Parathyroid adenoma (tissue), 2 donors: ENCODE measurements around the gene CTSA.
"Not testable (repeated sequence)": the region's sequence is repeated elsewhere in the genome, so short reads cannot be mapped to it uniquely, and the experiment has no call there.

ENCODE experiments used
- H2AFZ ChIP-seq: fragments of 300-600 bp; sonication (generic); one replicate; pipeline ENCODE4 v1.7.0; 2017; ENCODE audit warnings: antibody characterized with exemption, mild to moderate bottlenecking
- H3K27ac ChIP-seq: fragments of 300-600 bp; sonication (generic); one replicate; pipeline ENCODE4 v1.7.0; 2017
- H3K27me3 ChIP-seq: fragments of 300-600 bp; sonication (generic); one replicate; pipeline ENCODE4 v1.7.0; 2017; ENCODE audit warnings: low read length; ENCODE audit not compliant: control insufficient read depth, insufficient read depth
- H3K36me3 ChIP-seq: fragments of 300-600 bp; sonication (generic); one replicate; pipeline ENCODE4 v1.7.0; 2017; ENCODE audit warnings: low read length; ENCODE audit not compliant: control insufficient read depth, insufficient read depth
- H3K4me1 ChIP-seq: fragments of 300-600 bp; sonication (generic); one replicate; pipeline ENCODE4 v1.7.0; 2017; ENCODE audit warnings: control low read depth
- H3K4me2 ChIP-seq: fragments of 300-600 bp; sonication (generic); one replicate; pipeline ENCODE4 v1.7.0; 2017; ENCODE audit warnings: low read length
- H3K4me3 ChIP-seq: fragments of 300-600 bp; sonication (generic); one replicate; pipeline ENCODE4 v1.7.0; 2017; ENCODE audit warnings: low read depth, low read length
- H3K79me2 ChIP-seq: fragments of 300-600 bp; sonication (generic); one replicate; pipeline ENCODE4 v1.7.0; 2017; ENCODE audit warnings: control low read depth
- H3K9ac ChIP-seq: fragments of 300-600 bp; sonication (generic); one replicate; pipeline ENCODE4 v1.7.0; 2017; ENCODE audit warnings: mild to moderate bottlenecking
- H3K9me3 ChIP-seq: fragments of 300-600 bp; sonication (generic); one replicate; pipeline ENCODE4 v1.7.0; 2017; ENCODE audit warnings: low read length; ENCODE audit not compliant: control insufficient read depth
- TF ChIP-seq, protein P1 (sequence below): fragments of 300-600 bp; sonication (generic); IDR thresholded peaks from one replicate; pipeline ENCODE4 v1.7.0; 2017; ENCODE audit warnings: antibody characterized with exemption, mild to moderate bottlenecking
- donor health status: primary hyperparathyroidism.

CTSA gene

GRCh38 chr20:45866454-45866853 is 24.7 kb upstream of the CTSA start:
- no peak overlapping the region for H3K4me2 ChIP-seq
- no peak overlapping the region for H2AFZ ChIP-seq
- H3K79me2 ChIP-seq: peaks cover 3% of the 10 kb centered on the region
- H3K4me3 ChIP-seq: no peak overlapping the region
- no peaks in the 10 kb centered on the region for H3K36me3 ChIP-seq
- H3K9me3 ChIP-seq: no peaks in the 10 kb centered on the region
- TF ChIP-seq, protein P1, sequence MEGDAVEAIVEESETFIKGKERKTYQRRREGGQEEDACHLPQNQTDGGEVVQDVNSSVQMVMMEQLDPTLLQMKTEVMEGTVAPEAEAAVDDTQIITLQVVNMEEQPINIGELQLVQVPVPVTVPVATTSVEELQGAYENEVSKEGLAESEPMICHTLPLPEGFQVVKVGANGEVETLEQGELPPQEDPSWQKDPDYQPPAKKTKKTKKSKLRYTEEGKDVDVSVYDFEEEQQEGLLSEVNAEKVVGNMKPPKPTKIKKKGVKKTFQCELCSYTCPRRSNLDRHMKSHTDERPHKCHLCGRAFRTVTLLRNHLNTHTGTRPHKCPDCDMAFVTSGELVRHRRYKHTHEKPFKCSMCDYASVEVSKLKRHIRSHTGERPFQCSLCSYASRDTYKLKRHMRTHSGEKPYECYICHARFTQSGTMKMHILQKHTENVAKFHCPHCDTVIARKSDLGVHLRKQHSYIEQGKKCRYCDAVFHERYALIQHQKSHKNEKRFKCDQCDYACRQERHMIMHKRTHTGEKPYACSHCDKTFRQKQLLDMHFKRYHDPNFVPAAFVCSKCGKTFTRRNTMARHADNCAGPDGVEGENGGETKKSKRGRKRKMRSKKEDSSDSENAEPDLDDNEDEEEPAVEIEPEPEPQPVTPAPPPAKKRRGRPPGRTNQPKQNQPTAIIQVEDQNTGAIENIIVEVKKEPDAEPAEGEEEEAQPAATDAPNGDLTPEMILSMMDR: no peak
- no peak overlapping the region for H3K9ac ChIP-seq
- no peaks in the 10 kb centered on the region for H3K27me3 ChIP-seq
- H3K4me1 ChIP-seq: no peaks in the 10 kb centered on the region
- H3K27ac ChIP-seq: no peak overlapping the region

DNA sequence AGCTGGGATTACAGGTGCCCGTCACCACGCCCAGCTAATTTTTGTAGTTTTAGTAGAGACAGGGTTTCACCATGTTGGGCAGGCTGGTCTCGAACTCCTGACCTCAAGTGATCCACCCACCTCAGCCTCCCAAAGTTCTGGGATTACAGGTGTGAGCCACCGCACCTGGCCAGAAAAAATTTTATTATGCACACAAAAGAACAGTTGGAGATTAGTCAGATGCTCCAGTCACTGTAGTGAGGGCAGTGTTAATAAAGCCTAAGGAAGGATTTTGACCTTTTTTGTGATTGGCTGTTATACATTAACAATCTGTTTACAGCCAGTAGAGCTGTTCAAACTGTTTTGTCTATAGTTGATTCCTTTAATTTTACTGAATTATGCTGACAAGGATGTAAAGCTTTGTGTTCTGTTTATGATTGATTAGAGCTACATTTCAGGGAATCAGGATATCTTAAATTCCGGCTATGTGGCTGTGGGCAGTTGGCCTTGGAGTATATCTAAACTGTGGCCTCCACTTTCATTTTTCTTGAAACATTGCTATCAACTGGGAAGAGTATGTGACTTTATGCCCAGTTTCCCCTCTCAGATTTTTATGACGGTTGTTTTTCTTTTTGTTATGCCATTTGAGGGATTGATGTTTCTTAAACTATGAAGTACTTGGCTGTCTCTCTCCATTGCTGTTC is 23.9 kb upstream of the CTSA start:
- H3K4me1 ChIP-seq: no peaks in the 10 kb centered on the region
- no peak overlapping the region for H2AFZ ChIP-seq
- peaks cover 3% of the 10 kb centered on the region for H3K79me2 ChIP-seq
- TF ChIP-seq, protein P1: no peak
- H3K27ac ChIP-seq: no peak overlapping the region
- no peak overlapping the region for H3K9ac ChIP-seq
- H3K9me3 ChIP-seq: no peaks in the 10 kb centered on the region
- no peaks in the 10 kb centered on the region for H3K36me3 ChIP-seq
- no peak overlapping the region for H3K4me3 ChIP-seq
- no peak overlapping the region for H3K4me2 ChIP-seq
- no peaks in the 10 kb centered on the region for H3K27me3 ChIP-seq

DNA sequence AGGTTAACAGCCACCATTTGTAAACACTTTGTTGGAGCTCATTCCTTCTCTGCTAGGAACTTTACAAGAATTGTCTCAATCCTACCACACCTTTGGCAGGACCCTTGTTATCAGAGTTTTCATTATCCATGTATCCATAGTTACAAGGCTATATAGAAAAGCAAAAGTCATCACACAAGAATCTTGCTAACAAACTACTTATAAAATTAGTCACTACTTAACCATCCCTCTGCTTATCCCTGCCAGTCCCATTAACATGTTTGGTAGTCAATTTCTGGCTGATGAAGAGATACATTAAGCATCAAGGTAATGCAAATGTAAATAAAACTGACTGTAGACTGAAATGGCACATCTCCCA is 23.3 kb upstream of the CTSA start:
- no peak overlapping the region for H3K9ac ChIP-seq
- no peaks in the 10 kb centered on the region for H3K4me1 ChIP-seq
- no peak overlapping the region for H3K27ac ChIP-seq
- no peak overlapping the region for H2AFZ ChIP-seq
- H3K4me2 ChIP-seq: no peak overlapping the region
- H3K36me3 ChIP-seq: no peaks in the 10 kb centered on the region
- H3K4me3 ChIP-seq: no peak overlapping the region
- no peaks in the 10 kb centered on the region for H3K9me3 ChIP-seq
- TF ChIP-seq, protein P1: no peak
- no peaks in the 10 kb centered on the region for H3K27me3 ChIP-seq
- no peaks in the 10 kb centered on the region for H3K79me2 ChIP-seq

DNA sequence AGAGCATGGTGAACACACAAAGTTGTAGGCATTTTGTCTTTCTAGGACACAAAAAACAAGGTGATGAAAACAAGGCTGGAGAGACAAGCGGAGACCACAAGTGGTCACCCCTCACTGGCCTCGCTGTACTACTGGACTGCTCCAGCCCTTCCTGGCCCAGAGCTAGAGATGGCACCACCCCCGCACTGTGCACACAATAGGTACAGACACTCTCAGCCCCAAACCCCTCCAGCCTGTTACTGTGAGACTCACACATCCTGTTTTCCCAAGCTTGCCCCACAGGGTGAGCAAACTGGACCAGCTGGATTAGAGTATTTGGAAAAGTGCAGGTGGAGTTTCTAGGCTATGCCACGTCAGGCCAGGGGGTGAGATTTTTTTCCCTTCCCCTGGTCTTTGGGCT is 18.5 kb upstream of the CTSA start:
- TF ChIP-seq, protein P1: no peak
- Histone ChIP-seq H3K9me3 (no peaks in the 10 kb centered on the region), H3K4me2 (no peak overlapping the region), H3K36me3 (no peaks in the 10 kb centered on the region), H3K79me2 (no peaks in the 10 kb centered on the region), H3K9ac (no peak overlapping the region), H3K4me1 (no peaks in the 10 kb centered on the region), H3K27me3 (no peaks in the 10 kb centered on the region), H3K27ac (no peak overlapping the region), H3K4me3 (no peak overlapping the region), H2AFZ (no peak overlapping the region)

DNA sequence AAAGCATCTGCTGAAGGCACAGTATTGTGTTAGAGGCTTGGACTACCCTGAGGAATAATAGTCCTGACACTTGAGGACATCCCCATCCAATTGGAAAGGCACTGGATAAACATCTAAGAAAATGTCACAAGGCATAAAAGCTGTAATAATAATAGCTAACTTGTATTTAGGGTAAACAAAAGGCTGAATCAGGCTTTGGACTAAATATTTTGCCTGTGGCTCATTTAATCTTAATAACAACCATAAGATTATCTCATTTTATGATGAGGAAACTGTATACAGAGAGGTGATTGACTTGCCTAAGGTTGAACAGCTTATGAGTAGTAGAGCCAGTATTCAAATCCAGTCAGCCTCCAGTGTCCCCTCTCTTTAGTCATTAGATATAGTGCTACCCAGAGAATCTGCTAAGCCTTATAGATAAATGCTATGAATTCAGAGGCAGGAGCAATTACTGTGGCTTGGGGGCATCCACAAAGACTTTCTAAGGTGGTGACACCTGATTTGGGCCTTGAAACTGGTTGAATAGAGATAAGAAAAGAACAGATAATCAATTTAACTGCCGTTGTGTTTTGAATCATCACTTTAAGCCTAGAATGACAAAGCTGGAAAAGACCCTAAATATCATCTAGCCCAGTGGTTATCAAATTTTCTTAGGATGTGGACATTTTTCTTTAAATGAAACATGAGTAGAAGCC is 17.6 kb upstream of the CTSA start:
- TF ChIP-seq, protein P1: no peak
- no peaks in the 10 kb centered on the region for H3K9me3 ChIP-seq
- H3K9ac ChIP-seq: no peak overlapping the region
- H3K79me2 ChIP-seq: no peaks in the 10 kb centered on the region
- H3K36me3 ChIP-seq: no peaks in the 10 kb centered on the region
- H3K27me3 ChIP-seq: no peaks in the 10 kb centered on the region
- H3K4me3 ChIP-seq: no peak overlapping the region
- no peaks in the 10 kb centered on the region for H3K4me1 ChIP-seq
- H3K4me2 ChIP-seq: no peak overlapping the region
- no peak overlapping the region for H2AFZ ChIP-seq
- no peak overlapping the region for H3K27ac ChIP-seq

DNA sequence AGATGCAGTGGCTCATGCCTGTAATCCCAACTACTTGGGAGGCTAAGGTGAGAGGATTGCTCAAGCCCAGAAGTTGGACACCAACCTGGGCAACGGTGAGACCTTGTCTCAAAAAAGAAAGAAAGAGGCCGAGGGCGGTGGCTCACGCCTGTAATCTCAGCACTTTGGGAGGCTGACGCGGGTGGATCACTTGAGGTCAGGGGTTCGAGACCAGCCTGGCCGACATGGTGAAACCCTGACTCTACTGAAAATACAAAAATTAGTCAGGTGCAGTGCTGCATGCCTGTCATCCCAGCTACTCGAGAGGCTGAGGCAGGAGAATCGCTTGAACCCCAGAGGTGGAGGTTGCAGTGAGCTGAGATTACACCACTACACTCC is 17.0 kb upstream of the CTSA start:
- H2AFZ ChIP-seq, H3K9me3 ChIP-seq, H3K4me3 ChIP-seq, H3K79me2 ChIP-seq, H3K4me1 ChIP-seq, H3K4me2 ChIP-seq, H3K9ac ChIP-seq, H3K27ac ChIP-seq, H3K36me3 ChIP-seq, H3K27me3 ChIP-seq: not testable (repeated sequence)
